Rectal smooth muscle tissue (tissue), 1 donor: ENCODE measurements around the gene KLRB1.
"Not testable (repeated sequence)": the region's sequence is repeated elsewhere in the genome, so short reads cannot be mapped to it uniquely, and the experiment has no call there.

Experiments
- H3K27ac ChIP-seq: one replicate; pipeline ENCODE4 v1.7.0; 2013; ENCODE audit warnings: low read depth, low read length, inconsistent platforms
- H3K27me3 ChIP-seq: one replicate; pipeline ENCODE4 v1.7.0; 2013; ENCODE audit warnings: low read length; ENCODE audit not compliant: control insufficient read depth, insufficient read depth
- H3K36me3 ChIP-seq: one replicate; pipeline ENCODE4 v1.7.0; 2013; ENCODE audit warnings: low read length; ENCODE audit not compliant: control insufficient read depth, insufficient read depth
- H3K4me1 ChIP-seq: one replicate; pipeline ENCODE4 v1.7.0; 2013; ENCODE audit warnings: low read length; ENCODE audit not compliant: control insufficient read depth, insufficient read depth
- H3K4me3 ChIP-seq: one replicate; pipeline ENCODE4 v1.7.0; 2013; ENCODE audit warnings: low read length
- H3K9ac ChIP-seq: one replicate; pipeline ENCODE4 v1.7.0; 2013; ENCODE audit warnings: low read length

The KLRB1 gene

DNA sequence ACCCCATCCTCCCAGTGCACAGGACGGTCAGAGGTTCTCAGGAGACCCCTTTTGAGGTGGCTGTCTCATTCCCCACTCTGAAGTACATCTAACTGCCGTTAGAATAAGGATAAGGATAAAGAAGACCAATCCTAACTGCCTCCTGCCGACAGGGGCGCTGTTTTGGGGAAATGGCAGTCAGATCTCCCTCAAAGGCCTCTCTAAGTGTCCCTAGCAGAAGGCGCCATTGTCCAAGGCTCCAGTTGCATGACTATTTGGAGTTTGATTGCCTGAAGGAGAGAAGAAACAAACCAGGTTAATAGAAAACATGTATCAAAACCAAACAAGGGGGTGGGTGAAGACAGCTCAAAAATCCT lies 29.1 kb upstream of the KLRB1 start:
- H3K9ac ChIP-seq: no peak overlapping the region
- no peaks in the 10 kb centered on the region for H3K27me3 ChIP-seq
- no peaks in the 10 kb centered on the region for H3K36me3 ChIP-seq
- no peak overlapping the region for H3K4me3 ChIP-seq
- no peak overlapping the region for H3K27ac ChIP-seq
- H3K4me1 ChIP-seq: no peaks in the 10 kb centered on the region

DNA sequence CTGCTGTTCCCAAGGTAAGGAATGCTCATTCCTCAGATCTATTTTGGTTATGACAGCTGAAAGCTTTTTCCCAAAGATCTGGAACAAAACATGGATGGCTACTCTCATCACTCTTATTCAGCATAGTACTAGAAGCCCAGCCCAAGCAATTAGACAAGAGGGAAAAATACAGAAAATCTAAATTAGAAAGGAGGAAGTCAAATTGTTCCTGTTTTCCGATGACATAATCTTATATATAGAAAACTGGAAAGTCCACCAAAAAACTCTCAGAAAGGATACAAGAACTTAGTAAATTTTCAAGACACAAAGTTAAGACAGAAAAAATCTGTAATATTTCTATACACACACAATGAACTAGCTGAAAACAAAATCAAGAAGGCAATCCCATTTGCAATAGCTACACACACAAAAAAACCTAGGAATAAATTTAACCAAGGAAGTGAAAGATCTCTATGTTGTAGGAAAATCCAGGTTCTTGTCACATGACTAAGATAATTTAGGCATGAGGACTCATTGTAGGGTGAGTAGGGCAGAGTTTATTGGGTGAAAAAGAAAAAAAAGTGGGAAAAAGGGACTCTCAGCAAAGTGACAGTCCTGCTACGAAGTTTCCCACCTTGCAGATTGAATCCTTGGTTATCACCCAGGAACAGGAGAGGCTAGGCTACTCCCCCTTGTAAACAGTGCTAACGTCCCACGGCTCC lies 28.6 kb upstream of the KLRB1 start:
- Histone ChIP-seq H3K9ac (no peak overlapping the region), H3K4me1 (no peaks in the 10 kb centered on the region), H3K36me3 (no peaks in the 10 kb centered on the region), H3K27ac (no peak overlapping the region), H3K4me3 (no peak overlapping the region), H3K27me3 (no peaks in the 10 kb centered on the region)

DNA sequence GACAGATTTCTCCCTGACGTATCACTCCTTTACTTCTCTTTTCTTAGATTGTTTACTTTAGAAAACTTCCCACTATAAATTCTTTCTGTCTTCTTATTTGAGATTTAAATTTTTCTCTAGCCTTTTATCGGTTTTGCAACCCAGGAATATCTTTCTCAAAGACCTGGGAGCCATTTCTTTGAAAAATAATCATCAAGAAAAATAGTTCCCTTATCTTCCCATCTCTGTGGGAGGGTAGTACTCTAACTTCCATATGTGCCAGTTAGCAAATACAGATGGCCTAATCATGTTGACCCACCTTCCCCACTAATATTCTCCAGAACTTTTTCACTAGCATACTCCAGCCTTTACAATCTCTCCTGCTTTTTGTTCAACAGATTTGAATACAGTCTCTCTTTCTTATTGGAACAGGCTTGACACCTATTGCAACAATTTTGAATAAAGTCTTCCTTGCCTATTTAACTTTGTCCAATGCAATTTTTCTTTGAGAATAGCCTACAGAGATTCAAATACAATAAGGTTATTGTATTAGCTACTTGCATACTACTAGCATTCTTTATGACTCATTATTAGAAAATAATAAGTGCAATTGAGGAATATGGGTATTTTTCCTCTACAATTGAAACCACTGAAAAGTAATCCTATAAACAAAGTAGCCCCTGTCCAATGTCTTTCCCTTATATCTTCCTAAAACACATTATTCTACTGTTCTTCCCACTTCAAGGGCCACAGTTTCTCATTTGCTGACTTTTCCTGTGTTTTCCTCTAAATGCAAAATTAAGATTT lies 27.4 kb upstream of the KLRB1 start:
- Histone ChIP-seq H3K9ac (no peak overlapping the region), H3K4me3 (no peak overlapping the region), H3K27ac (no peak overlapping the region), H3K27me3 (no peaks in the 10 kb centered on the region), H3K4me1 (no peaks in the 10 kb centered on the region), H3K36me3 (no peaks in the 10 kb centered on the region)

DNA sequence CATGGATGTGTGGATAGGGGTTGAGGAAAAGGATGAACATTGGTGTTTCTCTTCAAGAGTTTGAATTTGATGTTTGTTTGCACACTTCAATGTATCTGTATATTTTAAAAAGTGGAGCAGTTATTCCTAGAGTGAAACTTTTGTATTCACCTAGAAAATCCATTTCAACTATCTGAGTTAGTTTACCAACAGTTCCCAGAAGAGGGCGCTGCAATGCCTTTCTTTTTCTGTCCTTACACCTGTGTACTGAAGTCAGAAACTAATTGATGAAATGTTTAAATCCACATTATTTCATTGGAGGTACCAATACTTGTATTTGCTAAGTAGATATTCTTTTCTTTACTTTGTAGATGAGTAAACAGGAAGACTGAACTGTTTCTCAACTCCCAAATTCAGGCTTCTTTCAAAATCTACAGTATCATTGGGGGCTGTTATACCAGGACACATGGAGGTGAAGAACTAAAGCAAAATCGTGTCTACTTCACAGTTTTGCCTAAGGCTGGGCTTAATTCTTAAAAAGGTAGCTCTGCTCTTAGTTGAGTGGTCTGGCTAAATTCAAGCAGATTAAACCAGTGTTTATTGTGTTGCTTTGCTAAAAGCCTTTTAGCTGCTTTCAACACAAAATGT lies 26.6 kb upstream of the KLRB1 start:
- Histone ChIP-seq H3K27ac (no peak overlapping the region), H3K27me3 (no peaks in the 10 kb centered on the region), H3K4me3 (no peak overlapping the region), H3K36me3 (no peaks in the 10 kb centered on the region), H3K9ac (no peak overlapping the region), H3K4me1 (no peaks in the 10 kb centered on the region)

DNA sequence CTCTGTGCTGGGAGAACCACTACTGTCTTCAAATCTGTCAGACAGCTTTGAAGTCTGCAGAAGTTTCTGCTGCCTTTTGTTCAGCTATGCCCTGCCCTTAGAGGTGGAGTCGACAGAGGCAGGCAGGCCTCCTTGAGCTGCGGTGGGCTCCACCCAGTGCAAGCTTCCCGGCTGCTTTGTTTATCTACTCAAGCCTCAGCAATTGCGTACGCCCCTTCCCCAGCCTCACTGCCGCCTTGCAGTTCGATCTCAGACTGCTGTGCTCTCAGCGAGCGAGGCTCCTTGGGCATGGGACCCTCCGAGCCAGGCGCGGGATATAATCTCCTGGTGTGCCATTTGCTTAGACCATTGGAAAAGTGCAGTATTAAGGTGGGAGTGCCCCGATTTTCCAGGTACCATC lies 25.1 kb upstream of the KLRB1 start:
- Histone ChIP-seq H3K9ac (no peak overlapping the region), H3K27me3 (no peaks in the 10 kb centered on the region), H3K4me3 (no peak overlapping the region), H3K36me3 (no peaks in the 10 kb centered on the region), H3K27ac (no peak overlapping the region), H3K4me1 (no peaks in the 10 kb centered on the region)

DNA sequence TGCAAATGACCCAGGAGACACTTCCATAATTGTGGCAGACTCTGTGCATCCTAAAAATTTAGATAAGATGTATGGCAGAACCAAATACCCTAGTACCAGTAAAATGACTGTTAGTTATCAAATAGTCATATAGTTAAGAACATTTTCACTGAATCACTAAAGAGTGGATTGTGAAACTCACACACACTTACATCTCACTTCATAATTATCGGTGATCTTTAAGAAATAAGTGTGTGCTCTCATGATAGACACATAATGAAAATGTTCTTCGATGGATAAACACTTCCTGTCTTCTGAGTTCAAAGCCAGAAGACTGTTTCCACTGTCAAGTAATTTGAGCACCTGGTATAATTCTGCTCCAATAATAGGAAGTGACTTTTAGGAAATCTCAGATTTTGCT lies 19.1 kb upstream of the KLRB1 start:
- Histone ChIP-seq H3K4me3 (no peak overlapping the region), H3K9ac (no peak overlapping the region), H3K36me3 (no peaks in the 10 kb centered on the region), H3K4me1 (no peaks in the 10 kb centered on the region), H3K27me3 (no peaks in the 10 kb centered on the region), H3K27ac (no peak overlapping the region)

DNA sequence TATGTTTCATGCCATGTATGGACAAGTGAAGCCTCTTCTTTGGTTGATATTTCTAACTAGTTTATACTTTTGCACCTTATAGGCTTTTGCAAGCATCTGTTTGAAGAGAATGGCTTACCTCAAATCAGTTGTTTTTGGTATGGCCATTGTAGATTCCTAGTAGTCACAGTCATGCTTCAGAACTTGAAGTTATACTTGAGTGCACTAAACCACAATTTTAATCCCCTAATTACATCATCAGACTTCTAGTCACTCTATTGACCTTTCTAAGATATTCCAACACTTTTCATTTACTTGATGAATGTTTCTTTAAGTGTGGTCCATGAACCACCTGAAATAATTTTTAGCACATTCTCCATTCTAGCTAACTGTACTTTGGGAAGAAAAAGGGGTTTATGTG lies 18.6 kb upstream of the KLRB1 start:
- Histone ChIP-seq H3K4me3 (no peak overlapping the region), H3K36me3 (no peaks in the 10 kb centered on the region), H3K27me3 (no peaks in the 10 kb centered on the region), H3K9ac (no peak overlapping the region), H3K27ac (no peak overlapping the region), H3K4me1 (no peaks in the 10 kb centered on the region)

DNA sequence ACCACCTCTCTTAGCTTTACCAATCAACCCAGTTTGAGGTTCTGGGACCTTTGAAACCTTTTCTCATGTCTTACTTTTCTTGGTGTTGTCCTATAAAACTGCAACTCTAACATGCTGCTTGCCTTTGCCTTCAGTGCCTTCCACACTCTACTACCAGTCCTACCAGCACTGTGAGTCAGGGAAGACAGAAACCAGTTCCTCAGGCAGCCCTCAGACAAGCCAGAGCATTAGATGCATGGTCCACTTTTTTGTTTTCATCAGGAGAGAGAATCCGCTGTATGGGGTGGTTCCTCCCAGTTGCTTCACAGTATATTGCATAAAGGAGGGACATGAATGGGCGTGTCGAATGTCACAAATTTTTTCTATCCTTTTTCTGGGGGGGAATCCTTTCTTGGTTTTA lies 17.3 kb upstream of the KLRB1 start:
- Histone ChIP-seq H3K9ac (no peak overlapping the region), H3K36me3 (no peaks in the 10 kb centered on the region), H3K27ac (no peak overlapping the region), H3K4me1 (no peaks in the 10 kb centered on the region), H3K27me3 (no peaks in the 10 kb centered on the region), H3K4me3 (no peak overlapping the region)

DNA sequence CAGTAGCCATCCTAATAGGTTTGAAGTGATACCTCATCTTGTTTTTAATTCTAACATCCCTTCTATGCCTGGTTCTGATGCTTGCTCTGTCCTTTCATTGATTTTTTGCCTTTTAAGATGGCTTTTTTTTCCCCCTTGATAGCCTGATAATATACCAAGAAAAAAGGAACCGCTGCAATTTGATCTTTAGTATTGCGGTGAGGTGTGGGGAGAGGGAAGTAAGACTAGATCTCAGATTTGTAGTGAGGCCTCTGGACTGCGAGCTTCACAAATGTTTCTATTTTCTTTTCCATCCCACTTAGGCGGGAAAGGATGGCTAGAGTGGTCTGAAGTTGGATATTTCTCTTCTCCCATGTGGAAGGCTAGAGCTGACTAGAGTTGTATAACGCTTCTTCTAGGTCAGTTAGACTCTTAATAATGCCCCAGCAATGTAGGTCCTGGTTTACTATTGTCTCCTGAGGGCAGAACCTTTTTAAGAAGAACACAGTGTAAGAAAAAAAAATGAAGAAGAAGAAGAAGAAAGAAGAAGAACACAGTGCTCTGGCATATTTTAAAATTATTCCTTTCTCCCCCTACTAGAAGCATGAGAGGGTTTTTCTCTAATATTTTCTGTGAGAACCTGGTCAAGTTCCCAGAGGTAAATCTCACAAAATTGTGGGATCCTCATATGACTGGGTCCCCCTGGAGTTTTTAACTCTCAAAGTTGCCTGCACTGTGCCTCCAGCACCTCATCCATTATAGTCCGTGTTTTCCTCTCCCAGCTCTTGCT lies 11.9 kb upstream of the KLRB1 start:
- Histone ChIP-seq H3K27me3 (no peaks in the 10 kb centered on the region), H3K4me3 (no peak overlapping the region), H3K36me3 (no peaks in the 10 kb centered on the region), H3K9ac (no peak overlapping the region), H3K27ac (no peak overlapping the region), H3K4me1 (no peaks in the 10 kb centered on the region)

DNA sequence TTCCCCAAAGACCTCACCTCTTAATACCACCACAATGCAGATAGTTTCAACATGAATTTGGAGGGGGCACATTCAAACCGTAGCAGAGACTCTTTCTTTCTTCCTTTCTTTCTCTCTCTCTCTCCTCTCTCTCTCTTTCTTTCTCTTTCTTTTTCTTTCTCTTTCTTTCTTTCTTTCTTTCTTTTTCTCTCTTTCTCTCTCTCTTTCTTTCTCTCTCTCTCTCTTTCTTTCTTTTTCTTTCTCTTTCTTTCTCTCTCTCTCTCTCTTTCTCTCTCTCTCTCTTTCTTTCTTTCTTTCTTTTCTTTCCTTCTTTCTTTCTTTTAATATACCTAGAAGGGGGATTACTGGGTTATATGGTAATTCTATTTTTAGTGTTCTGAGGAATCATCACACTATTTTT lies 11.2 kb upstream of the KLRB1 start:
- not testable (repeated sequence) for H3K4me3 ChIP-seq, H3K4me1 ChIP-seq, H3K27me3 ChIP-seq, H3K36me3 ChIP-seq, H3K27ac ChIP-seq, H3K9ac ChIP-seq

DNA sequence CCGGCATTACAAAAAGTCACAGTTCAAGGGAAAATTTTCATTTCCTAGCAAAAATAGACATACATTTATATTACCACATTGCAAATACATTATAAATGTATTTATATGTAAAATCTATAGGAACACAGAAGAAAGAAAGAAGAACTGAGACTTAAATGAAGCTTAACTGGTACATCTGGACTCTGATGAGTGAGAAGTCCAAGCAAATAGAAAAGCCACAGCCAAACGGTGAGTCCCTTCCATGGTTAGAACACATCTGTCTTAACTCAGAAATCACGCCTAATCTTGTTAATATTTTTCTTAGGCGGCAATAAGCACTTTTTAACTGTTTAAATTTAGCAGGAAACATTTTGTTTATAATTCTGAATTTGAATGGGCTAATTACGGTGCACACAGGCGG lies 9.4 kb upstream of the KLRB1 start:
- Histone ChIP-seq H3K4me3 (no peak overlapping the region), H3K36me3 (no peaks in the 10 kb centered on the region), H3K9ac (no peak overlapping the region), H3K4me1 (no peaks in the 10 kb centered on the region), H3K27me3 (no peaks in the 10 kb centered on the region), H3K27ac (no peak overlapping the region)

DNA sequence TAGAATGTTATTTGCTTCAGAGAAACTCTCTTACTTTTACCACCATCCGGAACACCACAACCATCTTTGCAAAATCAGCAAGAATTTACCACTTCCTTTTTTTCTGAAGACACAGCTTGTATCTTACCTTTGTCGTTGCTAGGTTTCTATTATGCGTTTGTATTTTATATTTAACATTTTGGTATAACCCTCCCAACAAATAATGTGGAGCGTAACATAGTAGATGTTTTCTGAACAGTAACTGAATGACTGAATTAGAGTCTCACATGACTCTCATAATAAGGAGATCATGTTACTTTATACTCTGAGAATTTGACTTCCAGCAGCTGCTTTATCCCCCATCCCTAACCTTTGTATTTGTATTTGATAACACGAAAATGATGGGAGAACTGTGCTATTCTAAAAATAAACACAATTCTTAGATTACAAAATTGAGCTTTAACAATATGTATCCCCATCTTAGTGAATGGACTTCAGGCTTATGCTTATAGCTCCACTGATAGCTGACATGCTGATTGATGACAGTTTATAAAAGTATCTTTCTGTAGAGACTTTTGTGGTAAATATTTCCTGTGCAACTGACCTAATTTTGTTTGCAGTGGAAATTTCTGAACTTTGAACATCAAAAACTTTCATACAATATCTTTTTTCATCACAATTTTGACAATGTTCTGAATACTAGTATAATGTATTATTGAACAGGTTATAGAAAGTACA lies 7.9 kb upstream of the KLRB1 start:
- H3K27ac ChIP-seq: no peak overlapping the region
- no peaks in the 10 kb centered on the region for H3K27me3 ChIP-seq
- no peaks in the 10 kb centered on the region for H3K4me1 ChIP-seq
- no peaks in the 10 kb centered on the region for H3K36me3 ChIP-seq
- no peak overlapping the region for H3K4me3 ChIP-seq
- H3K9ac ChIP-seq: no peak overlapping the region
